OCI-LY7 (cell line): ENCODE measurements around the gene LHFPL6. TPM values are rescaled to one million over a fixed set of nuclear protein-coding genes. Genes with fewer than 3 reads are reported as not detected.

ENCODE experiments used
- BruUV-seq: library from RNA; stranded (reverse); fragments of 400-500 nt; replicated peaks from 2 replicates; lab custom pipeline; 2021; lab: Mats Ljungman, UMichigan
- CTCF ChIA-PET: fragments of 300-600 bp; sonication (Branson Sonifier 250); formaldehyde crosslinking; loops from one replicate; lab custom pipeline; 2022; ENCODE audit warnings: antibody characterized with exemption; ENCODE audit not compliant: unreplicated experiment; lab: Charles Lee
- POLR2A ChIA-PET: fragments of 300-600 bp; sonication (Branson Sonifier 250); formaldehyde crosslinking; loops from one replicate; lab custom pipeline; 2022; ENCODE audit warnings: antibody characterized with exemption; lab: Charles Lee
- DNase-seq: peaks from one replicate; pipeline ENCODE4 v3.0.0-alpha.2; 2015; ENCODE audit warnings: low spot score
- H2AFZ ChIP-seq: fragments of 200-600 bp; sonication (generic), shearing (Covaris generic); 2 replicates; pipeline ENCODE4 v1.6.1; 2014; ENCODE audit warnings: mild to moderate bottlenecking, antibody characterized with exemption, low read length, moderate library complexity
- H3K27ac ChIP-seq: fragments of 200-600 bp; sonication (generic); 2 replicates; pipeline ENCODE4 v1.5.1; 2014; ENCODE audit warnings: mixed run types, low read depth, mild to moderate bottlenecking, moderate library complexity, low read length, inconsistent platforms; ENCODE audit not compliant: poor library complexity, severe bottlenecking
- H3K36me3 ChIP-seq: fragments of 200-600 bp; sonication (generic); 2 replicates; pipeline ENCODE4 v1.6.1; 2014; ENCODE audit warnings: mild to moderate bottlenecking, antibody characterized with exemption, low read length, moderate library complexity, mixed read lengths; ENCODE audit not compliant: insufficient read depth
- H3K4me1 ChIP-seq: fragments of 200-600 bp; sonication (generic); 2 replicates; pipeline ENCODE4 v1.5.1; 2014; ENCODE audit warnings: mild to moderate bottlenecking, low read length; ENCODE audit not compliant: insufficient read depth, poor library complexity, severe bottlenecking
- H3K4me2 ChIP-seq: fragments of 200-600 bp; sonication (generic); 2 replicates; pipeline ENCODE4 v1.6.1; 2014; ENCODE audit warnings: mild to moderate bottlenecking, low read length
- H3K4me3 ChIP-seq: fragments of 200-600 bp; sonication (generic); 2 replicates; pipeline ENCODE4 v1.5.1; 2014; ENCODE audit warnings: mild to moderate bottlenecking, low read depth, low read length; ENCODE audit not compliant: poor library complexity, severe bottlenecking
- H3K79me2 ChIP-seq: fragments of 200-600 bp; sonication (generic); 2 replicates; pipeline ENCODE4 v1.6.1; 2016; ENCODE audit warnings: low read depth, mild to moderate bottlenecking, low read length, moderate library complexity, mixed read lengths; ENCODE audit not compliant: insufficient read depth
- H3K9me2 ChIP-seq: fragments of 200-600 bp; sonication (generic); 2 replicates; pipeline ENCODE4 v1.6.1; 2016; ENCODE audit warnings: mild to moderate bottlenecking, low read length, mixed read lengths; ENCODE audit not compliant: insufficient read depth
- H3K9me3 ChIP-seq: fragments of 200-600 bp; sonication (generic); 2 replicates; pipeline ENCODE4 v1.6.1; 2014; ENCODE audit warnings: mild to moderate bottlenecking, mixed run types, low read length, mixed read lengths
- H4K20me1 ChIP-seq: fragments of 200-600 bp; sonication (generic); 2 replicates; pipeline ENCODE4 v1.6.1; 2014; ENCODE audit warnings: mild to moderate bottlenecking, antibody characterized with exemption, low read length, moderate library complexity, mixed read lengths; ENCODE audit not compliant: insufficient read depth
- EZH2phosphoT487 ChIP-seq: fragments of 200-600 bp; sonication (generic); IDR thresholded peaks from 2 replicates; pipeline ENCODE4 v1.6.1; 2018; ENCODE audit warnings: low read depth, borderline replicate concordance, mild to moderate bottlenecking, mixed run types, antibody characterized with exemption, low read length, moderate library complexity, mixed read lengths
- intact Hi-C: fragments of 100-400 bp; cut with micrococcal nuclease; formaldehyde crosslinking; loops from one replicate; pipeline ENCODE4 v1.10.0; 2022; ENCODE audit not compliant: unreplicated experiment
- total RNA-seq, 2 experiments: library from RNA; depleted of rRNA in 1 of 2; stranded (reverse); fragments of >200 nt in 1 of 2; shearing (Covaris generic) in 1 of 2; gene quantifications; 2 replicates each; pipeline ENCODE4 v1.2.3, GENCODE V29; 2014 to 2022
- TF ChIP-seq, protein P1 (sequence below): fragments of 200-600 bp; sonication (generic); conservative IDR thresholded peaks from 2 replicates; pipeline ENCODE4 v1.5.1; 2014; ENCODE audit warnings: mild to moderate bottlenecking, antibody characterized with exemption, low read length, moderate library complexity, mixed read lengths

Gene LHFPL6
- total RNA-seq, 2 experiments from 2014 or later, result 15.1 to 27.7 TPM

DNA sequence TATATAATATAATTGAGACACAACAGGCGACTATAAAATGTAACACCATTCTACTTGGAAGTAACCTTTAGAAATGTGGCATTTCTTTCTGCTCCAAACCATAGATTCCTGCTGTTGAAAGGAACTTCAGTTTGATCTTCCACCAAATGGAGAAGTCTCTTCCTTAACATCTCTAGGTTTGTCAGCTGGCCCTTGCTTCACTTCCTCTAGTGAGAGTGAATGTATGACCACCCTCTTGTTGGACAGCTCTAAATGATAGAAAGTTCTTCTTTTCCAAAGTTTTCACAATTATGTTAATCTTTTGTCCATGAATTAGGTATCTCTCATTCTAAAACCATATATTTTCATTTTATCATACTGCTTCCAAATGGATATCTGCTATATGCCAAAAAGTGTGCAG is 38.7 kb upstream of the LHFPL6 start:
- no peak overlapping the region for H3K4me2 ChIP-seq
- CTCF ChIA-PET, result no interaction called here
- no peaks in the 10 kb centered on the region for H3K9me3 ChIP-seq
- no peak for DNase-seq
- H3K9me2 ChIP-seq, result no peaks in the 10 kb centered on the region
- no peak overlapping the region for H3K4me3 ChIP-seq
- no peak overlapping the region for H3K27ac ChIP-seq
- TF ChIP-seq, protein P1, sequence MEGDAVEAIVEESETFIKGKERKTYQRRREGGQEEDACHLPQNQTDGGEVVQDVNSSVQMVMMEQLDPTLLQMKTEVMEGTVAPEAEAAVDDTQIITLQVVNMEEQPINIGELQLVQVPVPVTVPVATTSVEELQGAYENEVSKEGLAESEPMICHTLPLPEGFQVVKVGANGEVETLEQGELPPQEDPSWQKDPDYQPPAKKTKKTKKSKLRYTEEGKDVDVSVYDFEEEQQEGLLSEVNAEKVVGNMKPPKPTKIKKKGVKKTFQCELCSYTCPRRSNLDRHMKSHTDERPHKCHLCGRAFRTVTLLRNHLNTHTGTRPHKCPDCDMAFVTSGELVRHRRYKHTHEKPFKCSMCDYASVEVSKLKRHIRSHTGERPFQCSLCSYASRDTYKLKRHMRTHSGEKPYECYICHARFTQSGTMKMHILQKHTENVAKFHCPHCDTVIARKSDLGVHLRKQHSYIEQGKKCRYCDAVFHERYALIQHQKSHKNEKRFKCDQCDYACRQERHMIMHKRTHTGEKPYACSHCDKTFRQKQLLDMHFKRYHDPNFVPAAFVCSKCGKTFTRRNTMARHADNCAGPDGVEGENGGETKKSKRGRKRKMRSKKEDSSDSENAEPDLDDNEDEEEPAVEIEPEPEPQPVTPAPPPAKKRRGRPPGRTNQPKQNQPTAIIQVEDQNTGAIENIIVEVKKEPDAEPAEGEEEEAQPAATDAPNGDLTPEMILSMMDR, result no peak
- TF ChIP-seq EZH2phosphoT487, result no peak
- H2AFZ ChIP-seq, result no peak overlapping the region
- H4K20me1 ChIP-seq, result no peaks in the 10 kb centered on the region
- POLR2A ChIA-PET, result interaction anchor here (2.2 kb wide), 1 partner anchor 8 kb away, joined by 6 read pairs; no protein-coding TSS in a partner anchor
- H3K36me3 ChIP-seq, result no peaks in the 10 kb centered on the region
- no peaks in the 10 kb centered on the region for H3K4me1 ChIP-seq
- BruUV-seq, result no TSS peak
- H3K79me2 ChIP-seq, result no peaks in the 10 kb centered on the region
- intact Hi-C loops, result no loop called here

DNA sequence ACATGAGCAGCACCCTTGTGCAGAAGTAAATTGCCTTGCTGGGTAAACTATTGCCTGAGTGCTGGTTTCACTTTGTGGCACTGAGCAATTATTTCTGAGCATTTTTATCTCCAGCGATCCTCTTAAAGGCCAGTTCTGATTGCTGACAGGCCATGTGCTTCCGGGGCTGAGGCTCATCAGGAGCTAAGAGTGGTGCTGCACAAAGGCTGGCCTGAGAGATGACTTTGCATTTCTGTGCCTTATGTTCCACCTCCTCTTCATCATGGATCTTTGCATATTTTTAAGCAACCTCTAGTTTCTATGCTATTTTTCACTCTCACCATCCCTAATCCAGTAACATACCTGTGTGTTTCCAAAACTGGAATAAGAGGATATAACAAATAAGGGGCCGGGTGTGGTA is 34.9 kb upstream of the LHFPL6 start:
- BruUV-seq, result no TSS peak
- POLR2A ChIA-PET, result interaction anchor here (0.7 kb wide), 1 partner anchor 19 kb away, joined by 3 read pairs; no protein-coding TSS in a partner anchor

DNA sequence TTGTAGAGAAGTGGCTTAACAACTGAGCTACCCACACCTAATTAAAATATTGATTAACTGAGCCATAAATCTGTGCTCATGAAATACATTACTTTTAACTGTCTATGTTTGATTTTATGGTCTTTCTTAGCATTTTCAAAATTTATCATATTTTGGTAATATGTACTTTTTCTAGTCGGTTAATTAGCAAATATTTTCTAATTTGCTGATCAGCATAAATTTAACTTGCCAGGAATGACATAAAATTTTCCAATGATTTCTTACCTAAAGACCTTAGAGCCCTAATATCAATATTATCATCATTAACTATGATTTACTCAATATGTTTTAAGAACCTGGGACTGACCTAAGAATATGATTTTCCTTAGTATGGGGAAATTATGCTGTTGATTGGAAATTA is 32.6 kb upstream of the LHFPL6 start:
- ChIA-PET POLR2A (no interaction called here), CTCF (no interaction called here)
- no peaks in the 10 kb centered on the region for H3K79me2 ChIP-seq
- no peak overlapping the region for H2AFZ ChIP-seq
- no peak for DNase-seq
- no peaks in the 10 kb centered on the region for H4K20me1 ChIP-seq
- no peak overlapping the region for H3K27ac ChIP-seq
- 0 out of 2 replicates have a peak, but pooled peaks cover 5% of the 10 kb centered on the region for H3K9me3 ChIP-seq
- no peaks in the 10 kb centered on the region for H3K36me3 ChIP-seq
- intact Hi-C loops, result no loop called here
- TF ChIP-seq EZH2phosphoT487, result no peak
- TF ChIP-seq, protein P1, result no peak
- H3K4me2 ChIP-seq, result no peak overlapping the region
- no TSS peak for BruUV-seq
- no peak overlapping the region for H3K4me3 ChIP-seq
- H3K4me1 ChIP-seq, result no peaks in the 10 kb centered on the region
- H3K9me2 ChIP-seq, result no peaks in the 10 kb centered on the region

More for the DNA sequence above, 34.9 kb upstream of the LHFPL6 start:
- Histone ChIP-seq H3K9me2 (no peaks in the 10 kb centered on the region), H4K20me1 (no peaks in the 10 kb centered on the region), H3K9me3 (no peaks in the 10 kb centered on the region), H3K36me3 (no peaks in the 10 kb centered on the region), H3K4me1 (no peaks in the 10 kb centered on the region), H3K79me2 (no peaks in the 10 kb centered on the region), H2AFZ (no peak overlapping the region), H3K4me3 (no peak overlapping the region), H3K27ac (no peak overlapping the region), H3K4me2 (no peak overlapping the region)
- no peak for DNase-seq
- intact Hi-C loops, result no loop called here
- TF ChIP-seq EZH2phosphoT487, result no peak
- TF ChIP-seq, protein P1, result no peak
- CTCF ChIA-PET, result no interaction called here
